ENCODE data around the gene GTSE1. TPM values are rescaled to one million over a fixed set of nuclear protein-coding genes. Genes with fewer than 3 reads are reported as not detected.

GTSE1 gene
- polyA plus RNA-seq, 3 donors = 0.04 TPM; not detected in 2

DNA sequence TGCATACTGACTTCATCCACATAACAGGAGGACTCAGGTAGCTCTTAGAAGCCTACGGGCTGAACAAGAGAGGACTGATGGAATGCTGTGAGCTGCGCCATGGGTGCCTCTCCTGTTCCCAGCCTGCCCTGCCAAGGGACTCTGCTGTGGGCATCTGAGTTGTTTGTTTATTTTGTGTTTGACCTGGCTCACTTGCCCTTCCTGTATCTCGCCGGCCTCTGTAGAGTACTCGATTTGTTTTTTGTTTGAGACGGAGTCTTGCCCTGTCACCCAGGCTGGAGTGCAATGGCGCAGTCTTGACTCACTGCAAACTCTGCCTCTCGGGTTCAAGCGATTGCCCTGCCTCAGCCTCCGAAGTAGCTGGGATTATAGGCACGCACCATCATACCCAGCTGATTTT is 27.1 kb upstream of the GTSE1 start:
- Mint-ChIP-seq H3K4me1 (peaks cover 18% of the 10 kb centered on the region), H3K27ac (no peak overlapping the region), H3K9me3 (peaks cover 5 to 11% (median 6%) of the 10 kb centered on the region in 7 donors), H3K27me3 (ENCODE audit: low read depth in 3 of 3) (peaks cover 0 to 8% (median 8%) of the 10 kb centered on the region in 3 donors), H3K4me3 (peak overlapping the region in 1 of 2 donors; percentile 7), H3K36me3 (peaks cover 32 to 44% of the 10 kb centered on the region in 2 donors)
- no peak overlapping the region for H3K9ac ChIP-seq (ENCODE audit: insufficient read depth, low read length, poor library complexity, severe bottlenecking)
- no peaks in the 10 kb centered on the region for H3K27me3 ChIP-seq (ENCODE audit: control insufficient read depth in 2 of 2, insufficient read depth in 2 of 2, low read length in 2 of 2)
- peaks cover 10 to 23% of the 10 kb centered on the region in 2 donors for H3K4me1 ChIP-seq (ENCODE audit: control insufficient read depth in 1 of 2, insufficient read depth in 2 of 2, low read length in 2 of 2)
- H2AFZ ChIP-seq (ENCODE audit: insufficient read depth, low read depth, low read length, poor library complexity, severe bottlenecking) = no peak overlapping the region
- H3K27ac ChIP-seq (ENCODE audit: low read depth in 1 of 2, low read length in 2 of 2) = no peak overlapping the region
- no peak overlapping the region for H3K4me3 ChIP-seq (replicated peaks in 1 of 3; ENCODE audit: low read depth in 2 of 3, low read length in 3 of 3)
- intact Hi-C loops (cut with micrococcal nuclease) = no loop called here
- TF ChIP-seq CTCF (IDR thresholded peaks at IDR 0.05) = no peak
- no peaks in the 10 kb centered on the region for H4K20me1 ChIP-seq (ENCODE audit: insufficient read depth, low read length)
- peaks cover 12% of the 10 kb centered on the region for H3K79me2 ChIP-seq (ENCODE audit: insufficient read depth, low read length)
- H3K36me3 ChIP-seq (replicated peaks in 1 of 2; ENCODE audit: control insufficient read depth in 1 of 2, insufficient read depth in 2 of 2, low read length in 2 of 2) = peaks cover 17 to 29% of the 10 kb centered on the region in 2 donors
- no peak overlapping the region for H3K4me2 ChIP-seq (replicated peaks; ENCODE audit: extremely low read depth, low read length, poor library complexity, severe bottlenecking)
- DNase-seq = no peak
- H3K9me3 ChIP-seq (replicated peaks in 1 of 2; ENCODE audit: control insufficient read depth in 1 of 2, insufficient read depth in 1 of 2, low read length in 2 of 2) = no peaks in the 10 kb centered on the region
- 95% methylated on average over 11 of the region's 11 CpGs for WGBS (ENCODE audit: insufficient coverage)

- H3K4me2 ChIP-seq (replicated peaks; ENCODE audit: extremely low read depth, low read length, poor library complexity, severe bottlenecking) = no peak overlapping the region
- H3K27me3 ChIP-seq (ENCODE audit: control insufficient read depth in 2 of 2, insufficient read depth in 2 of 2, low read length in 2 of 2) = no peaks in the 10 kb centered on the region
- TF ChIP-seq CTCF (IDR thresholded peaks at IDR 0.05) = no peak
- no peak overlapping the region for H3K27ac Mint-ChIP-seq
- no peak overlapping the region for H3K27ac ChIP-seq (ENCODE audit: low read depth in 1 of 2, low read length in 2 of 2)
- H4K20me1 ChIP-seq (ENCODE audit: insufficient read depth, low read length) = no peaks in the 10 kb centered on the region
- H3K4me3 Mint-ChIP-seq = no peak overlapping the region
- intact Hi-C loops (cut with micrococcal nuclease) = no loop called here
- no peak for DNase-seq
- H3K36me3 Mint-ChIP-seq = peaks cover 53 to 65% of the 10 kb centered on the region in 2 donors
- peaks cover 0 to 7% (median 0%) of the 10 kb centered on the region in 7 donors for H3K9me3 Mint-ChIP-seq
- H2AFZ ChIP-seq (ENCODE audit: insufficient read depth, low read depth, low read length, poor library complexity, severe bottlenecking) = no peak overlapping the region
- peaks cover 12% of the 10 kb centered on the region for H3K79me2 ChIP-seq (ENCODE audit: insufficient read depth, low read length)
- 98% methylated on average over 4 of the region's 8 CpGs for WGBS (ENCODE audit: insufficient coverage)
- H3K27me3 Mint-ChIP-seq (ENCODE audit: low read depth in 3 of 3) = no peaks in the 10 kb centered on the region
- H3K9ac ChIP-seq (ENCODE audit: insufficient read depth, low read length, poor library complexity, severe bottlenecking) = no peak overlapping the region
- peaks cover 32 to 53% of the 10 kb centered on the region in 2 donors for H3K36me3 ChIP-seq (replicated peaks in 1 of 2; ENCODE audit: control insufficient read depth in 1 of 2, insufficient read depth in 2 of 2, low read length in 2 of 2)
- peaks cover 10 to 19% of the 10 kb centered on the region in 2 donors for H3K4me1 ChIP-seq (ENCODE audit: control insufficient read depth in 1 of 2, insufficient read depth in 2 of 2, low read length in 2 of 2)
- no peak overlapping the region for H3K4me3 ChIP-seq (replicated peaks in 1 of 3; ENCODE audit: low read depth in 2 of 3, low read length in 3 of 3)
- H3K9me3 ChIP-seq (replicated peaks in 1 of 2; ENCODE audit: control insufficient read depth in 1 of 2, insufficient read depth in 1 of 2, low read length in 2 of 2) = no peaks in the 10 kb centered on the region
- peaks cover 15% of the 10 kb centered on the region for H3K4me1 Mint-ChIP-seq
Observed at GRCh38 chr22:46272196-46272595, 24.5 kb upstream of the GTSE1 start.
